K562 (cell line): Measurements from ENCODE around the gene ADGRD1. TPM values are rescaled to one million over a fixed set of nuclear protein-coding genes. Genes with fewer than 3 reads are reported as not detected.

Source experiments
- ATAC-seq: fragments of 200-7000 bp; cut with Tn5 transposase; 3 replicates; pipeline ENCODE4 v1.9.1; 2020; ENCODE audit warnings: moderate library complexity
- BruUV-seq: library from RNA; stranded (reverse); fragments of 400-500 nt; replicated peaks from 2 replicates; lab custom pipeline; 2021; lab: Mats Ljungman, UMichigan
- CTCF ChIA-PET: fragments of 300-600 bp; formaldehyde crosslinking; extraction: SDS; loops from one replicate; lab custom pipeline; 2021; ENCODE audit warnings: low intra/inter-chr PET ratio; lab: Yijun Ruan, JAX
- POLR2A ChIA-PET: fragments of 300-600, 350-650 bp; sonication (Branson Sonifier 250); formaldehyde crosslinking; extraction: SDS; loops from one replicate; lab custom pipeline; 2021; ENCODE audit warnings: antibody characterized with exemption, inconsistent platforms; lab: Yijun Ruan, JAX
- DNase-seq, 4 experiments: peaks; one replicate each; pipeline versions ENCODE4 v3.0.0 to v3.0.0-alpha.2; 2011 to 2018; ENCODE audit warnings: low spot score in 3 of 4, mixed read lengths in 3 of 4; ENCODE audit errors: extremely low read depth in 1 of 4
- FAIRE-seq: peaks from 2 replicates; lab custom pipeline; 2011; peaks lifted over from hg19 to GRCh38; lab: Jason Lieb, UNC
- H2AFZ ChIP-seq: 2 replicates; pipeline ENCODE4 v1.6.0; 2011; ENCODE audit warnings: low read depth, low read length, control low read depth, inconsistent platforms
- H3K27ac ChIP-seq: fragments of 200-600 bp; 3 replicates; pipeline ENCODE4 v1.8.0; 2011; ENCODE audit warnings: low read depth, mild to moderate bottlenecking, control low read depth, inconsistent platforms, low read length, moderate library complexity, mixed read lengths; ENCODE audit errors: extremely low read depth
- H3K27me3 ChIP-seq, 2 experiments: fragments of 300-600 bp in 1 of 2; 2 replicates in 1 of 2; 3 replicates in 1 of 2; pipeline versions ENCODE4 v1.6.0 to v1.8.0; 2011; ENCODE audit warnings: inconsistent platforms in 2 of 2, low read length in 2 of 2, mild to moderate bottlenecking in 1 of 2, mixed read lengths in 1 of 2, moderate library complexity in 1 of 2; ENCODE audit not compliant: control insufficient read depth in 2 of 2, insufficient read depth in 2 of 2
- H3K36me3 ChIP-seq: fragments of 300-600 bp; 3 replicates; pipeline ENCODE4 v1.8.0; 2011; ENCODE audit warnings: mild to moderate bottlenecking, low read length, inconsistent platforms; ENCODE audit not compliant: control insufficient read depth, insufficient read depth
- H3K4me1 ChIP-seq, 2 experiments: fragments of 200-600 bp in 1 of 2; replicated peaks in 1 of 2; 2 replicates in 1 of 2; 3 replicates in 1 of 2; pipeline versions ENCODE4 v1.5.1 to v1.8.0; 2011; ENCODE audit warnings: inconsistent platforms in 2 of 2, low read length in 2 of 2, mild to moderate bottlenecking in 1 of 2, mixed read lengths in 1 of 2, moderate library complexity in 1 of 2; ENCODE audit not compliant: control insufficient read depth in 2 of 2, insufficient read depth in 2 of 2
- H3K4me2 ChIP-seq: 2 replicates; pipeline ENCODE4 v1.6.1; 2011; ENCODE audit warnings: low read length, control low read depth, inconsistent platforms, mixed read lengths; ENCODE audit not compliant: insufficient read depth
- H3K4me3 ChIP-seq: fragments of 200-600 bp; sonication (generic), shearing (Covaris generic); 2 replicates; pipeline ENCODE4 v1.5.1; 2016; ENCODE audit warnings: control low read depth, inconsistent platforms
- H3K79me2 ChIP-seq: fragments of 200-600 bp; 3 replicates; pipeline ENCODE4 v1.8.0; 2011; ENCODE audit warnings: low read length, inconsistent platforms; ENCODE audit not compliant: control insufficient read depth, insufficient read depth
- H3K9ac ChIP-seq, 2 experiments: 2 replicates each; pipeline versions ENCODE4 v1.6.0 to v1.6.1; 2011; ENCODE audit warnings: low read depth in 2 of 2, low read length in 2 of 2, control low read depth in 1 of 2, inconsistent platforms in 1 of 2, mild to moderate bottlenecking in 1 of 2, mixed read lengths in 1 of 2; ENCODE audit not compliant: insufficient read depth in 1 of 2
- H3K9me1 ChIP-seq: one replicate; pipeline ENCODE4 v1.6.0; 2011; ENCODE audit warnings: inconsistent platforms, mild to moderate bottlenecking, low read length, moderate library complexity; ENCODE audit not compliant: control insufficient read depth, insufficient read depth
- H3K9me3 ChIP-seq: replicated peaks from 2 replicates; pipeline ENCODE4 v1.5.1; 2011; ENCODE audit warnings: low read depth, low read length, inconsistent platforms; ENCODE audit not compliant: control insufficient read depth, insufficient read depth
- H4K20me1 ChIP-seq: replicated peaks from 2 replicates; pipeline ENCODE4 v1.6.1; 2011; ENCODE audit warnings: low read length, inconsistent platforms, mixed read lengths; ENCODE audit not compliant: control insufficient read depth, insufficient read depth
- KAT7 ChIP-seq: sonication (generic); formaldehyde crosslinking; IDR thresholded peaks from 2 replicates; pipeline ENCODE4 v1.8.0; 2022; ENCODE audit warnings: missing genetic modification reagents, mild to moderate bottlenecking, borderline replicate concordance
- RCOR1 ChIP-seq, 2 experiments: IDR thresholded peaks; 2 replicates each; pipeline ENCODE4 v1.6.1; 2012; ENCODE audit warnings: low read depth in 2 of 2, low read length in 2 of 2, borderline replicate concordance in 1 of 2, improper control_type of control experiment in 1 of 2
- ZNF133 ChIP-seq: fragments of 250-450 bp; sonication (Bioruptor Pico); IDR thresholded peaks from 2 replicates; pipeline ENCODE4 v1.4.0; 2020; ENCODE audit warnings: mild to moderate bottlenecking
- ZNF24 ChIP-seq: fragments of 450-650 bp; IDR thresholded peaks from 2 replicates; pipeline ENCODE4 v1.6.1; 2016
- WGBS: fragments of 100-300 bp; shearing (Covaris generic); methylation state at CpG from one replicate; pipeline ENCODE4 v1.1.6; 2016; ENCODE audit warnings: low coverage, mixed read lengths; ENCODE audit not compliant: insufficient coverage; ENCODE audit errors: missing lambda C conversion rate; 5-methylcytosine and 5-hydroxymethylcytosine counted together
- in situ Hi-C: fragments of 300-500 bp; cut with MboI; formaldehyde crosslinking; loops from 4 replicates; pipeline ENCODE4 v1.15.0; 2018; ENCODE audit warnings: inconsistent platforms, mixed read lengths
- intact Hi-C: fragments of 100-400 bp; cut with micrococcal nuclease; formaldehyde crosslinking; loops from 2 replicates; pipeline ENCODE4 v1.14.2; 2022
- polyA plus RNA-seq, 8 experiments: library from polyadenylated mRNA; depleted of rRNA in 4 of 8; stranded (reverse) in 5 of 8; unstranded in 3 of 8; fragments of >200 nt; fragmentation: Nextera tagmentation in 2 of 8; fragmentation: Illumina TruSeq in 1 of 8; extraction: Ambion mirVana in 2 of 8; extraction: Trizol in 1 of 8; gene quantifications; 2 replicates each; pipeline versions ENCODE4 v1.2.1 to v1.2.3, GENCODE V29; 2011 to 2014; ENCODE audit warnings: inconsistent platforms in 1 of 8, missing spikeins in 1 of 8
- total RNA-seq, 7 experiments: library from RNA; depleted of rRNA in 6 of 7; stranded (reverse); fragments of >200 nt in 6 of 7; fragmentation: Illumina TruSeq in 2 of 7; extraction: Trizol in 2 of 7; gene quantifications; 2 replicates each; pipeline versions ENCODE4 v1.2.1 to v1.2.3, GENCODE V29; 2011 to 2021; ENCODE audit warnings: low replicate concordance in 1 of 7
- TF ChIP-seq, protein P1 (sequence below), 3 experiments: fragments of 200-800 bp in 1 of 3; sonication (Bioruptor generic) in 1 of 3; sonication (generic) in 1 of 3; formaldehyde crosslinking in 1 of 3; IDR thresholded peaks; 2 replicates each; pipeline versions ENCODE4 v1.6.1 to v1.8.0; 2016 to 2022; ENCODE audit warnings: mild to moderate bottlenecking in 2 of 3, missing compliant biosample characterization in 2 of 3, missing genetic modification characterization in 2 of 3, missing genetic modification reagents in 1 of 3
- TF ChIP-seq, protein P2 (sequence below), 2 experiments: fragments of 450-650 bp; conservative IDR thresholded peaks; 2 replicates each; pipeline ENCODE4 v1.6.1; 2017; ENCODE audit warnings: mild to moderate bottlenecking in 2 of 2, moderate library complexity in 2 of 2

ADGRD1 gene
- total and polyA plus RNA-seq, 9 of the 15 experiments (the other 6 are each of a cell fraction or from before 2014, with no cell fraction given), result 1.7 to 11.7 (median 3.3) TPM

DNA sequence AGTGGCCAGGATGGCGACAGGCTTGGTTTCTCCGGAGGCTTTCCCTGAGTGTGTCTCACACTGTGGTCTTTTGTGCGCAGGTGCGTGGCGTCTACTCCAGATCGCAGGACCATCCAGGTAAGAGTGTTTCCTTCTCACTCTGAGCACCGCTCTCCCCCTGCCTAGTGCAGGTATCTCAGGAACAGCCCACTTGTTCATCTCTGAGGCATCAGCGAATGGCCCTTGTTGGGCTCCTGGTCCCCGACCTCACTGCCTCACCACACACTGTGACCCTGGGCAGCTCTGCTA lies 781 bp downstream of the ADGRD1 start:
- Histone ChIP-seq H3K9ac (peak overlapping the region; percentile 24 to 29; a peak in 2 of 4 replicates), H3K36me3 (no peaks in the 10 kb centered on the region; the same call in 2 of the 3 replicates), H3K4me2 (peak overlapping the region; percentile 33), H3K27me3 (peaks cover 0 to 10% of the 10 kb centered on the region in 2 experiments; a peak in 2 of 5 replicates), H3K9me3 (peaks cover 6% of the 10 kb centered on the region), H2AFZ (peak overlapping the region; percentile 79), H3K4me3 (no peak overlapping the region; the same call in 1 of the 2 replicates), H3K79me2 (no peaks in the 10 kb centered on the region), H3K4me1 (peaks cover 40 to 41% of the 10 kb centered on the region in 2 experiments), H3K27ac (no peak overlapping the region), H3K9me1 (no peaks in the 10 kb centered on the region), H4K20me1 (no peaks in the 10 kb centered on the region)
- CTCF ChIA-PET, result no interaction called here
- in situ Hi-C loops, result no loop called here
- POLR2A ChIA-PET, result interaction anchor here (0.7 to 1.4 kb wide), 2 partner anchors 45 to 769 kb away, joined by 3 read pairs; no protein-coding TSS in a partner anchor
- no TSS peak for BruUV-seq
- intact Hi-C loops, result loop anchor here (5.0 kb wide), 1 partner anchor 48 kb away; no protein-coding TSS in a partner anchor
- ATAC-seq, result no peak
- TF ChIP-seq ZNF133 (no peak), KAT7 (CRISPR knock-in tag) (0 out of 2 replicates have a peak, but pooled peaks have one; percentile 40)
- no peak for DNase-seq
- no peak for FAIRE-seq
- WGBS, result 52% methylated on average over 9 of the region's 9 CpGs

DNA sequence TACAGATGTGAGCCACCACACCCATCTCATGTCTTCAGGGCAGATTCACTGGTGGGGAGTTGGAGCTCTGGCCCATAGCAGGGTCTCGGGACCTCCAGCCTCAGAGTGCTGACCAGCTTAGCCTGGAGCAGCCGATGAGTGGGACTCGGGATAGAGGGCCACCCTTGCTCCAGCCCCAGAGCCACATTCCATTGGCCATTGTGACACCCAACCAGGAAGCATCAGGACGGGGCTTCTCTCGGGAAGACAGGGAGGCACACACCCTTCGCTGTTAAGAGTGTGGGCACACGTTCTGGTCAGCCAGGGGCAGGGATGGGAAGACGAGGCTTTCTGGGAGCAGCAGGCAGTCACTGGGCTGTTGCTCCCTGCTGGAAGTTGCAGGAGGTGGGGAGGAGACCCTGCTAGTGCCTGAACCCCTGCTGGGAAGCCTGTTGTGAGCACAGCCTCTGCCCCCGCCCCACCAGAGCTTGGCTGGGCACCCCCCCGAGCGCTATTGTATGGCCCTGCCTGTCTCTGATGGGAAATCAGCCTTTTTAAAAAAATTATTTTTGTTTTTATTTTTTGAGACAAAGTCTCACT lies 1.6 kb downstream of the ADGRD1 start:
- in situ Hi-C loops, result no loop called here
- ATAC-seq, result no peak
- H3K9me1 ChIP-seq, result no peaks in the 10 kb centered on the region

More for the DNA sequence above, 1.6 kb downstream of the ADGRD1 start:
- Histone ChIP-seq H3K27ac (no peak overlapping the region), H3K4me1 (peaks cover 40 to 41% of the 10 kb centered on the region in 2 experiments), H3K79me2 (no peaks in the 10 kb centered on the region), H3K9ac (peak overlapping the region in 1 of 2 experiments; percentile 61; a peak in 1 of 4 replicates), H3K36me3 (no peaks in the 10 kb centered on the region; the same call in 2 of the 3 replicates), H4K20me1 (no peaks in the 10 kb centered on the region), H3K4me2 (0 out of 2 replicates have a peak overlapping the region, but pooled peaks have one; percentile 31), H3K9me3 (peaks cover 6% of the 10 kb centered on the region), H2AFZ (no peak overlapping the region), H3K27me3 (peaks cover 0 to 15% of the 10 kb centered on the region in 2 experiments; a peak in 2 of 5 replicates), H3K4me3 (no peak overlapping the region)
- no TSS peak for BruUV-seq
- POLR2A ChIA-PET, result interaction anchor here (0.6 to 1.4 kb wide), 3 partner anchors 26 to 71 kb away, joined by 3 read pairs; no protein-coding TSS in a partner anchor
- DNase-seq (no peak), FAIRE-seq (no peak)
- CTCF ChIA-PET, result no interaction called here
- WGBS, result 67% methylated on average over 11 of the region's 11 CpGs
- TF ChIP-seq RCOR1 (IDR thresholded peaks at IDR 0.05; ENCODE audit: borderline replicate concordance in 1 of 2, low read depth in 2 of 2, low read length in 2 of 2) (no peak), ZNF24 (no peak)
- TF ChIP-seq, protein P1, sequence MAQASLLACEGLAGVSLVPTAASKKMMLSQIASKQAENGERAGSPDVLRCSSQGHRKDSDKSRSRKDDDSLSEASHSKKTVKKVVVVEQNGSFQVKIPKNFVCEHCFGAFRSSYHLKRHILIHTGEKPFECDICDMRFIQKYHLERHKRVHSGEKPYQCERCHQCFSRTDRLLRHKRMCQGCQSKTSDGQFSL (CRISPR knock-in tag; IDR thresholded peaks at IDR 0.05), result 0 out of 2 replicates have a peak, but pooled peaks have one; percentile 15
- TF ChIP-seq, protein P1 (tag; IDR thresholded peaks at IDR 0.05), result no peak
- TF ChIP-seq, protein P2, sequence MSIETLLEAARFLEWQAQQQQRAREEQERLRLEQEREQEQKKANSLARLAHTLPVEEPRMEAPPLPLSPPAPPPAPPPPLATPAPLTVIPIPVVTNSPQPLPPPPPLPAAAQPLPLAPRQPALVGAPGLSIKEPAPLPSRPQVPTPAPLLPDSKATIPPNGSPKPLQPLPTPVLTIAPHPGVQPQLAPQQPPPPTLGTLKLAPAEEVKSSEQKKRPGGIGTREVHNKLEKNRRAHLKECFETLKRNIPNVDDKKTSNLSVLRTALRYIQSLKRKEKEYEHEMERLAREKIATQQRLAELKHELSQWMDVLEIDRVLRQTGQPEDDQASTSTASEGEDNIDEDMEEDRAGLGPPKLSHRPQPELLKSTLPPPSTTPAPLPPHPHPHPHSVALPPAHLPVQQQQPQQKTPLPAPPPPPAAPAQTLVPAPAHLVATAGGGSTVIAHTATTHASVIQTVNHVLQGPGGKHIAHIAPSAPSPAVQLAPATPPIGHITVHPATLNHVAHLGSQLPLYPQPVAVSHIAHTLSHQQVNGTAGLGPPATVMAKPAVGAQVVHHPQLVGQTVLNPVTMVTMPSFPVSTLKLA (conservative IDR thresholded peaks at IDR 0.05), result no peak
- intact Hi-C loops, result no loop called here
